Measurements from ENCODE around the gene FEN1.

GRCh38 chr11:61750631-61751273 lies 42.0 kb upstream of the FEN1 start:
- TF ChIP-seq CTCF (IDR thresholded peaks at IDR 0.05) (no peak), POLR2A (IDR thresholded peaks at IDR 0.05; ENCODE audit: low read depth) (no peak), POLR2AphosphoS5 (IDR thresholded peaks at IDR 0.05) (no peak), EP300 (IDR thresholded peaks at IDR 0.05) (no peak)

Data from esophagus muscularis mucosa (tissue), 4 donors.